ENCODE measurements around the gene GRIN2A.

The GRIN2A gene

GRCh38 chr16:10026593-10026992 lies 155.6 kb downstream of the GRIN2A start:
- no peak for DNase-seq

- no peak for DNase-seq
Measured at GRCh38 chr16:10022098-10022497, 160.1 kb downstream of the GRIN2A start.

GRCh38 chr16:10020866-10021265 lies 161.4 kb downstream of the GRIN2A start:
- no peak for DNase-seq

GRCh38 chr16:10016752-10017151 lies 165.5 kb downstream of the GRIN2A start:
- DNase-seq, result no peak

GRCh38 chr16:10015397-10015796 lies 166.8 kb downstream of the GRIN2A start:
- no peak for DNase-seq

- DNase-seq, result no peak
Measured at GRCh38 chr16:10013774-10014173, 168.5 kb downstream of the GRIN2A start.

- no peak for DNase-seq
Measured at GRCh38 chr16:10013364-10013763, 168.9 kb downstream of the GRIN2A start.

GRCh38 chr16:10009684-10010083 lies 172.5 kb downstream of the GRIN2A start:
- DNase-seq, result no peak

- no peak for DNase-seq
Measured at GRCh38 chr16:10003486-10003885, 178.7 kb downstream of the GRIN2A start.

- DNase-seq, result no peak
Measured at GRCh38 chr16:10001258-10001775, 180.9 kb downstream of the GRIN2A start.

- no peak for DNase-seq
Measured at GRCh38 chr16:9996221-9996620, 186.0 kb downstream of the GRIN2A start.

GRCh38 chr16:9992441-9992840 lies 189.8 kb downstream of the GRIN2A start:
- no peak for DNase-seq

- no peak for DNase-seq
Measured at GRCh38 chr16:9980981-9981380, 201.2 kb downstream of the GRIN2A start.

GRCh38 chr16:9978160-9978725 lies 204.0 kb downstream of the GRIN2A start:
- DNase-seq, result no peak

- DNase-seq, result no peak
Measured at GRCh38 chr16:9977333-9977897, 204.8 kb downstream of the GRIN2A start.

- no peak for DNase-seq
Measured at GRCh38 chr16:9976601-9977000, 205.6 kb downstream of the GRIN2A start.

- DNase-seq, result no peak
Measured at GRCh38 chr16:9971907-9972306, 210.3 kb downstream of the GRIN2A start.

- DNase-seq, result no peak
Measured at GRCh38 chr16:9970796-9971195, 211.4 kb downstream of the GRIN2A start.

- no peak for DNase-seq
Measured at GRCh38 chr16:9970244-9970643, 212.0 kb downstream of the GRIN2A start.

GRCh38 chr16:9969580-9969979 lies 212.6 kb downstream of the GRIN2A start:
- no peak for DNase-seq

- no peak for DNase-seq
Measured at GRCh38 chr16:9966569-9967157, 215.6 kb downstream of the GRIN2A start.

GRCh38 chr16:9965079-9965478 lies 217.1 kb downstream of the GRIN2A start:
- no peak for DNase-seq

- no peak for DNase-seq
Measured at GRCh38 chr16:9964426-9964825, 217.8 kb downstream of the GRIN2A start.

- no peak for DNase-seq
Measured at GRCh38 chr16:9957433-9957832, 224.8 kb downstream of the GRIN2A start.

GRCh38 chr16:9957002-9957401 lies 225.2 kb downstream of the GRIN2A start:
- no peak for DNase-seq

Measured in stimulated activated CD4-positive, alpha-beta T cell treated with anti-CD3 and anti-CD28 coated beads, Interleukin-2, amount 100 ng/mL, for 48 hours (primary cell).